Measurements from ENCODE around the gene INPP1.

INPP1 gene

DNA sequence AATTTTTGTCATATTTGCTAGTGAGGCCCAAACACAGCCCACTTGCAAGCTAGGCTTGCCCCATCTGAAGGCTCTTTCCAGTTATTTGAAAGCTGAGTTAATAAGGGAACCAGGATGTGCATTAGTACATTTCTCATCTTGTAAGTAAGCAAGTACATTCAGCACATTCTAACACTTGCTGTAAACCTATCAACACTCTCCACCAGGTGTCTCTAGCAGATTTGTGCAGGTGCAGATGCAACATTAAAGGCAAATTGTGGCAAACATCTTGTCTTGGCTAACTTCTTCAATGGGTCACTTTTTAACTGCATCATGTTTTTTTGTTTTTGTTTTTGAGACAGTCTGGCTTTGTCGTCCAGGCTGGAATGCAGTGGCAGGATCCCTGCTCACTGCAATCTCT lies 39.5 kb downstream of the INPP1 start:
- TF ChIP-seq, protein P1, sequence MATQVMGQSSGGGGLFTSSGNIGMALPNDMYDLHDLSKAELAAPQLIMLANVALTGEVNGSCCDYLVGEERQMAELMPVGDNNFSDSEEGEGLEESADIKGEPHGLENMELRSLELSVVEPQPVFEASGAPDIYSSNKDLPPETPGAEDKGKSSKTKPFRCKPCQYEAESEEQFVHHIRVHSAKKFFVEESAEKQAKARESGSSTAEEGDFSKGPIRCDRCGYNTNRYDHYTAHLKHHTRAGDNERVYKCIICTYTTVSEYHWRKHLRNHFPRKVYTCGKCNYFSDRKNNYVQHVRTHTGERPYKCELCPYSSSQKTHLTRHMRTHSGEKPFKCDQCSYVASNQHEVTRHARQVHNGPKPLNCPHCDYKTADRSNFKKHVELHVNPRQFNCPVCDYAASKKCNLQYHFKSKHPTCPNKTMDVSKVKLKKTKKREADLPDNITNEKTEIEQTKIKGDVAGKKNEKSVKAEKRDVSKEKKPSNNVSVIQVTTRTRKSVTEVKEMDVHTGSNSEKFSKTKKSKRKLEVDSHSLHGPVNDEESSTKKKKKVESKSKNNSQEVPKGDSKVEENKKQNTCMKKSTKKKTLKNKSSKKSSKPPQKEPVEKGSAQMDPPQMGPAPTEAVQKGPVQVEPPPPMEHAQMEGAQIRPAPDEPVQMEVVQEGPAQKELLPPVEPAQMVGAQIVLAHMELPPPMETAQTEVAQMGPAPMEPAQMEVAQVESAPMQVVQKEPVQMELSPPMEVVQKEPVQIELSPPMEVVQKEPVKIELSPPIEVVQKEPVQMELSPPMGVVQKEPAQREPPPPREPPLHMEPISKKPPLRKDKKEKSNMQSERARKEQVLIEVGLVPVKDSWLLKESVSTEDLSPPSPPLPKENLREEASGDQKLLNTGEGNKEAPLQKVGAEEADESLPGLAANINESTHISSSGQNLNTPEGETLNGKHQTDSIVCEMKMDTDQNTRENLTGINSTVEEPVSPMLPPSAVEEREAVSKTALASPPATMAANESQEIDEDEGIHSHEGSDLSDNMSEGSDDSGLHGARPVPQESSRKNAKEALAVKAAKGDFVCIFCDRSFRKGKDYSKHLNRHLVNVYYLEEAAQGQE (IDR thresholded peaks at IDR 0.05; ENCODE audit: insufficient read depth in 1 of 2, low read depth in 2 of 2, low read length in 2 of 2) = no peak
- no peak for TF ChIP-seq TAF1 (IDR thresholded peaks at IDR 0.05; ENCODE audit: borderline replicate concordance, insufficient read depth, low read length)
- no peak for TF ChIP-seq POLR2AphosphoS5 (IDR thresholded peaks at IDR 0.05; ENCODE audit: low read depth, low read length)
- no peak for TF ChIP-seq FOXP2 (optimal IDR thresholded peaks at IDR 0.05; ENCODE audit: borderline replicate concordance, extremely low read depth, extremely low read length, insufficient read depth)

DNA sequence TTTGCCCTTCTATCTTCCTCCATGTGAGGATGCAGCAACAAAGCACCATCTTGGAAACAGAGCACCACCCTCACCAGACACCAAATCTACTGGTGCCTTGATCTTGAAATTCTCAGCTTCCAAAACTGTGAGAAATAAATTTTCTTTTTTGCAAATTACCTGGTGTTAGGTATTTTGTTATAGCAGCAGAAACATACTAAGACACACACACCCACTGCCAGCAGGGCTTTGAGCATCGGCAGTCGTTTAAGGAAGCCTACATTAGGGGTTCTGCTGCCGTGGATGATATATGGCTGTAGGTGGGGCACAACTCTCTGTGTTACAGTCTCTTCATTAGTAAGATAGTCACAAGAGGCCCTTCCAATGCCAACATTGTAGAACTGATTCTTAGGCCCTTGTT lies 44.0 kb downstream of the INPP1 start:
- TF ChIP-seq FOXP2 (optimal IDR thresholded peaks at IDR 0.05; ENCODE audit: borderline replicate concordance, extremely low read depth, extremely low read length, insufficient read depth) = no peak
- TF ChIP-seq, protein P1 (IDR thresholded peaks at IDR 0.05; ENCODE audit: insufficient read depth in 1 of 2, low read depth in 2 of 2, low read length in 2 of 2) = no peak

DNA sequence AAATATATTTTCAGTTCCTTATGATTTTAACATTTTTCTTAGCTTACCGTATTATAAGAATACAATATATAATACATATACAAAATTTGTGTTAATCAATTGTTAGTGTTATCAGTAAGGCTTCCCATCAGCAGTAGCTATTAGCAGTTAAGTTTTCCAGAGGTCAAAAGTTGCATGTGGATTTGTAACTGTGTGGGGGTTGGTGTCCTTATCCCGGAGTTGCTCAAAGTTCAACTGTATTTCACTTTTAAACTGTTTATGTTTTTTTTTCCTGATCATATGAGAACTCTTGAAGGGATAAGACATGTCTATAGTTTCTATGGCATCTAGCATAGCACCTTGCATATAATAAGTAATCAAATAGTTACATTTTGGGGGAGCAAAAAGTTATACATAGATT lies 52.9 kb downstream of the INPP1 start:
- TF ChIP-seq POLR2AphosphoS5 (IDR thresholded peaks at IDR 0.05; ENCODE audit: low read depth, low read length) (no peak), TAF1 (IDR thresholded peaks at IDR 0.05; ENCODE audit: borderline replicate concordance, insufficient read depth, low read length) (no peak), SIN3A (IDR thresholded peaks at IDR 0.05; ENCODE audit: borderline replicate concordance, insufficient read depth, low read length) (no peak), FOXP2 (optimal IDR thresholded peaks at IDR 0.05; ENCODE audit: borderline replicate concordance, extremely low read depth, extremely low read length, insufficient read depth) (no peak)
- TF ChIP-seq, protein P1 (IDR thresholded peaks at IDR 0.05; ENCODE audit: insufficient read depth in 1 of 2, low read depth in 2 of 2, low read length in 2 of 2) = no peak

DNA sequence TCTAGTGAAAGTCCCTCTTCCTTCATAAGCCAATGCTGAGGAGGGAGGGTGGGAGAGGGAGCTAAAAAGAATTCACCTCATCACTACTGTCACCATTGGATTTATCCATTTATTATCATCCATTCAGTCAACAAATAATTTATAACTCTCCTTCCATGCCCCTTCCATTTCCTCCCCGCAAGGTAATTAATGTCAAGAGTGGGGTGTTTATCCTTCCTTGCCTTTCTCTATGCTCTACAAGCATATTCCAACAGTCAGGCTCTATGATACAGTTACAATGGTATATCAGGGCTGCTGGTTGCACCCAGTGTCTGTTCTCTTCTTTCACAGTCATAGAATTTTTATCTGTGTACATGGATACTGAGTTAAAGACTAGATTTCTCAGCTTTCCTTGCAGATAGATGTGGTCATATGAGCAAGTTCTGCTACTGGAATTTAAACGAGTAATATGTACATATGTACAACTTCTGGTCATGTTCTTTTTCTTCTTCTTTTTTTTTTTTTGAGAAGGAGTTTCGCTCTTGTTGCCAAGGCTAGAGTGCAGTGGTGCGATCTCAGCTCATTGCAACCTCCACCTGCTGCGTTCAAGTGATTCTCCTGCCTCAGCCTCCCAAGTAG lies 59.7 kb downstream of the INPP1 start:
- TF ChIP-seq POLR2AphosphoS5 (IDR thresholded peaks at IDR 0.05; ENCODE audit: low read depth, low read length) (no peak), FOXP2 (optimal IDR thresholded peaks at IDR 0.05; ENCODE audit: borderline replicate concordance, extremely low read depth, extremely low read length, insufficient read depth) (no peak), TAF1 (IDR thresholded peaks at IDR 0.05; ENCODE audit: borderline replicate concordance, insufficient read depth, low read length) (no peak), SIN3A (IDR thresholded peaks at IDR 0.05; ENCODE audit: borderline replicate concordance, insufficient read depth, low read length) (no peak)
- TF ChIP-seq, protein P1 (IDR thresholded peaks at IDR 0.05; ENCODE audit: insufficient read depth in 1 of 2, low read depth in 2 of 2, low read length in 2 of 2) = no peak

DNA sequence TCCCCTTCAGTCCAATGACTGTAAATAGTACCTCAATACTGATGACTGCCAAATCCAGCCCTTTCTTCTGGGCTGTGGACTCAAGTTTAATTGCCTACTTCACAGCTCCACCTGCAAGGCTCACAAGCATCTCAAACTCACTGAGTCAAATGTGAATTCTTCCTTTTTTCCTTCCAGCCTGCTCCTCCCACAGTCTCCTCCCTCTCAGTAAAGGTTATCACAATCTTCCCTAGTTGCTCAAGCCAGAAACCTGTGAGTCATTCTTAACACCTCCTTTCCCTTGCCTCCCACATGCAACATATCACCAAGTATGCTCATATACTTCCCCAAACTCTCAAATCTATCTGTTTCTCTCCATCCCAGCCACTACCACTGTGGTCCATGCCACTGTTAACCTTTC lies 61.1 kb downstream of the INPP1 start:
- TF ChIP-seq FOXP2 (optimal IDR thresholded peaks at IDR 0.05; ENCODE audit: borderline replicate concordance, extremely low read depth, extremely low read length, insufficient read depth) (no peak), TAF1 (IDR thresholded peaks at IDR 0.05; ENCODE audit: borderline replicate concordance, insufficient read depth, low read length) (no peak)
